ENCODE measurements around the gene CDPF1.
"Not testable (repeated sequence)": the region's sequence is repeated elsewhere in the genome, so short reads cannot be mapped to it uniquely, and the experiment has no call there.

The CDPF1 gene

DNA sequence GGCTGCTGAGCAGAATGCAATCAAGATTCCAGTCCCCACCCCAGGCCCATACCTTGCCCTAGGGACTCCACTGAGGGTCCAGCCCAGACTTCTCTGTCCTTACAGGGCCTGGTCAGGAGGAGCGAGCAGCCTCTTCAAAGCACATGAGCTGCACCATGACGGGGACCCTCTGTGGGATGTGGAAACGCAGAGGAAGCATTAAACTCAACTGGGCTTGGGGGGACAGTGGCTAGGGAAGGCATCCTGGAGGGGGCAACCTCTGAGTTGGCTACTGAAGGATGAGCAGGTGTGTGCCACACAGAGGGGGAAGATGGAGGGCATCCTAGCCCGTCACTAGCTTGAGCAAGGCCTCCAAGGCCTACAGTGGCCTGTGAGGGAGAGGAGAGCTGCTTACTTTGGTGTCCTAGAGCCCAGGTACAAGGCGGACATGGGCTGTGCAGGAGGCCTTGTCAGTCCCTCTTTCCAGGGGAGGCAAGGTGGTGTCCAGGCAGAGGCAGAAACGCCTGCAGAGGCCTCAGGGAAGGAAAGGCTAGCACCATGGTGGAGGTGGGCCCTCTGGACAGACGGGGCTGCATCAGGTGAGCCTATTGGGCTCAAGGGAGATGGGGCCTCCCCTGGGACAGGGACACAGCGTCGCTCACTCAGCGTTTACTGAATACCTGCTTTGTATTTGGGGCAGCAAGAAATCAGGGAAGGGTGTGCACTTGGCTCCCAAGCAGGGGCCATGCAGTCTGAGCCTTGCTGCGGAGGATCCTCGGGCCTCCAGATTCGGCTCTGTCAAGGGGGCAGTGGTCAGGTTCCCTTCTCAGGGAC lies 32.0 kb upstream of the CDPF1 start:
- DNase-seq: no peak

DNA sequence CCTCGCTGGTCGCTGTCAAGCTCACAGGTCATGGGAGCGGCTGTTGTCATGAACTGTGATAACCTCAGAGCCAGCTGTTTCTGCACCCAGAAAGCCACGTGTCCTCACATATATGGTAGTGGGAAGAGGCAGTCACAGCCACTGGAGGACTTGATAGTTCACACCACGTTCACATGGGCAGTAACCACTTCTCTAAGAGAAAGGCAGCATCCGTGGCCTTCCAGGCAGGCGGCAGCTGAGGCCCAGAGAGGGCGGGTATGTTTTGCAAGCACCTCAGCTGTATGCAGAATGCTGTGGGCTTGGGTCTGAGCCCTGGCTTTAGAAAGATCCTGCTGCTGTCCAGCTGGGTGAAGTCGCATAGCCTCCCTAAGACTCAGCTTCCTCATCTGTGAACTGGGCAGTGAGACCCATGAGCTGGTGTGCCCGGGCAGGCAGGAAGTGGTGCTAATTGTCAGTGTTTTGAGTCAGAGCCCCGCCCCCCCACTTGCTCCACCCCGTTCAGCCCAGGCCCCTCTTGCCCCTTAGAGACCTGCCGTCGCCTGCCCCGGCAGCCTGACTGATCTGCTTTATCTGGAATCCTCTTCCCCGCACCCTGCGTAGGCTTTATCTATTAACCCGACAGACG lies 31.0 kb upstream of the CDPF1 start:
- no peak for DNase-seq

DNA sequence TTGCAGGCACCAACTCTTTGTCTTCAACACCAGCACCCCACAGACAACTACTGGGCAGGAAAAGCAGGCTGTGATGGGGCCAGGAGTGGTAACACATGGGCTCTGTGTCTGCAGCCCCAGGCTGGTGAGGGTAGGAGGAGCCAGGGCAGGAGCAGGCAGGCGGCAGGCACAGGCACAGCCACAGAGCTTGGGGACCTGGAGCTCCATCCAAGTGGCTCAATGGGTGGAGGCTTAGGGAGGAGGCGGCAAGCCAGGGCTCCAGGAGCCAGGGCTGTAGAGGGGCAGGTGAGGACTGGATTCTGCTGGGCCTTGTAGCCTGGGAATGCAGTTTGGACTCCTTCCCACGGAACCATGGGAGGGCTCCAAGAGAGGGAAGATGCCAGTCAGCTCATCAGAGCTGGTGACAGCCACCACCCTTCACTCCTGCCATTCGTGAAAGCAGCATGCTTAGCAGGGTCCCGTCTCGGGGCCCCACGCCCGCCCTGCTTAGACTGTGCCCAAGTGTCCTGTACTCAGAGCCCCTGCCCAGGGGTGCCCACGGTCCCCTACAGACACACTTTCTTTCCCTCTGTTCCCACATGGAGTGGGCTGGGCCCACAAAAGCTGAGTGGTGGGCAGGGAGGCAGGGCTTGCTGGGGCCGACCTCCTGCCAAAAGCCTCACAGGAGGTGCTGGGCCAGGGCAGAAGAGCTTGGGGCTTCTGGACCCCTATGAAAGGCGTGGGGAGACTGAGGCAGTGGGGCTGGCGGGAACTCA lies 30.1 kb upstream of the CDPF1 start:
- DNase-seq: no peak

DNA sequence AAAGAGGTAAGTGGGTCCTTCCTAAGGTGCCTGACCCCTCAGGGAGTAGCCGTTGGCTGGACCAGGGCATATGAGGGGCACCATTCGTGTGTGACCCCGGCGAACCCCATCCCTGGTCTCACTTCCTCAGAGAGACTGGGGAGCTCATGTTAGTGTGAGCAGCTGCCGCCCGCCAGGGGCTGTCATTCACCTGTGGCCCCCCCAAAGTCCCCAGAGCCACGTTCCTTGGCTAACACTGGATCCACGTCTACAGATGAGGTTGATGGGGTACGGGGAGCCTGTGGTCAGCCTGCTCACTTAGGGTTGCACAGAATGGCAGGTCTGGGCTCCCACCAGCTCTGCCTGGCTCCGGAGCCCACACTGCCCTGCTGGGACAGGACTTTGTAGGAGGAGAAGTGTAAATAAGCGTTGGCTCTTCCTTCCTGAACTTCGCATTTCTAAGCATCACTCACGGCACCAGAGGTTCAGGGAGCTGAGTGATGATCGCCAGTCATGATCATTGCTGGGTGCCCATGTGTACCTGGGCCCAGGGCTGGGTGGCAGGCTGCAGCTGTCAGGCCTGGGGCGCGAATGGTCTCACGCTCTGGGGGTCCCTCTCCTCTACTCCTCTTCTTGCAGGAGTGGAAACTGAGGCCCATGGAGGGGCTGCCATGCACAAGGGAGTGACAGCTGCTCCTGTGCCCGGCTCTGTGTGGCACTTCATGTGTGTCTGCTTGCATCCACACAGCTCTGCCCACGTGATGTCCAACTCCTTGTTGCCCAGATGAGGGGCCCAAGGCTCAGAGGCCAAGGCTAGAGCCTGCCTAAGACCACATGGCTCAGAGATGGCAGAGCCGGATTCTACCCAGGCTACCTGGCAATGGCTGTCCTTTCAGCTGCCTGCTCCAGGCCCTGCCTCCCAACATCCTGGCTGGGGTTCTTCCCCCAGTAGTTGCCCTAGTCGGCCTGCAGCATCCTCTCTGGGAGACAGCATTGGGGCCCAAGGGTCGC lies 28.9 kb upstream of the CDPF1 start:
- DNase-seq: no peak

DNA sequence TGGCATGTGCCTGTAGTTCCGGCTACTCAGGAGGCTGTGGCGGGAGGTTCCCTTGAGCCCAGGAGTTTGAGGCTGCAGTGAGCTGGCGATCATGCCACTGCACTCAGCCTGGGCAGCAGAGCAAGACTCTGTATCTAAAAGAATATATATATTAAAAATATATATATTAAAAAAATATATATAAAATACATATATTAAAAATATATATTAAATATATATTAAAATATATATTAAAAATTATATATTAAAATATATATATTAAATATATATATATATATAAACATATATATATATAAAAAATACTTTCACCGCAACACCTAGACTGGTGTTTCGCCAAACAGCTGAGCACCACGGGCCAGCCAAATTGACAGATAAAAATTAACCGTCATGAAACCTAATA lies 26.5 kb upstream of the CDPF1 start:
- no peak for DNase-seq

DNA sequence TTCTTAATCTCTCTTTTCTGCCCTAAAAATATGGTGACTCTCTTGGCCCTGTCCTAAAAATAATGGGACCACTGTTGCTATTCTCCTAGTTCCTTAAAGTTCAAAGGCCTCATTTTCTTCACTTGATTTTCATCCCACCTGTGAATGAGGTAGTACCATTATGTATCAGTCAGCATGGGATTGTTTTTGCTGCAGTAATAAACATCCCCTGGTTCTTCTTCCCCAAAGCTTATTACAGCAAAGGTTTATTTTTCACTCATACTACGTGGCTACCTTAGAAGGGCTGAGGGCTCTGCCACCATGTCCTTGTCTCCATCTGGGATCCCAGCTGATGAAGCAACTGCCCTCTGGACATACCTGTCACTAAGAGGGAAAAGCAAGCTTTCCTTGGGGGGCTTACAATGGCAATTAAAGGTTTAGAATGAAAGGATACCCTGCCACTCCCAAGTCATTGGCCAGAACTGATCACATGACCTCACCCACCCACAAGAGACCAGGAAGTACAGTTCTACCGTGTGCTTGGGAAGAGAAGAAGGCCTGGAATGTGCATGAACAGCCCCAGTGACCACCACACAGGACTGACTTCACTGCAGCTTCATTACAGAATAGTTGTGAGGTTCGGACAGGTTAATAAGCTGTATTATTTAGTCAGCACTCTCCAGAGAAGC lies 25.5 kb upstream of the CDPF1 start:
- DNase-seq: no peak

DNA sequence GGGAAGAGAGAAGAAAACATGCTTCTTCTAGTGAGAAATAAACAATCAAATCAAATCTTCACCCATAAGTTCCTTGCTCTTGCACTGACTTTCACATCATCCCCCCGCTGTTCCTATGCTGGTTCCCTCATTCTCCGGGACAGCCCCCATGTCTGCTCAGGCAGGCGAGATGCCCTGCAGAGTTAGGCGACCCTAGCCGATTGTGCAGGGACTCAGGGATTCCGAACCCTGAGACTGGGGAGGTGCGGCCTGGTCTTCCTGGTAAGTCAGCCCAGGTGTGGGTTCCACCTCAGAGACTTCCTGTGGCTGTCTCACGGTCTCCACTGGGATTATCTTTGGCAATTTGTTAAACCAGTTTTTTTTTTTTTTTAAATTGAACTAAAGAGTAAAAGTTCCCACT lies 24.3 kb upstream of the CDPF1 start:
- no peak for DNase-seq

DNA sequence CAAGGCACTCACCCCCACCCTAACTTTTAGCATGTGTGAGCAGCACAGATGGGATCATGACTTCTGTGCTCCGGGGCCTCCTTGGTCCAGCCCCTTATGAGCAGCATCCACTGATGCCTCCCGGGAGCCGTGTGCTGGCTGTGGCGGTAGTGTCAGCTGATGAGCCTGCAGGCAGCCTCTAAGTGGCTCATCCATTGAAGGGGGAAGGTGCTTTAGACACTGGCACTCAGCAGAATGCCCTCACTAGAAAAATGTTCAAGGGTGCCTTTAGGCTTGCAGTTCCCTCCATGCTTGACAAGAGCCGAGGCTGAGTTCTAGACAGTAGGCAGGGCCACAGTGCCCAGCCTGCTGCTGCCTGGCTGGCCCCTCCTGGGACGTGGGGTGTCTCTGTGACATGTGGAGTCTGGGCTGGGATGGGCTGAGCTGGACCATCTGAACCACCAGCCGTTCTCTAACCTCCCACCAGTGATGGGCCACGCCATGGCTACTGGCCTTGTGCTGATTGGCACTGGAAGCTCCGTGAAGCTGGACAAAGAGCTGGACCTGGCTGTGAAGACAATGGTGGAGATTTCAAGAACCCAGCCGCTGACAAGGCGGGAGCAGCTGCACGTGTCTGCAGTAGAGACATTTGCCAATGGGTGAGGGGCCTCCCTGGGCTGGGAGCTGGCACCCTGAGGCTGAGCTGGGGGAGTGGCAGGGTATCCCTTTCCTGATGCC lies 23.5 kb upstream of the CDPF1 start:
- no peak for DNase-seq

DNA sequence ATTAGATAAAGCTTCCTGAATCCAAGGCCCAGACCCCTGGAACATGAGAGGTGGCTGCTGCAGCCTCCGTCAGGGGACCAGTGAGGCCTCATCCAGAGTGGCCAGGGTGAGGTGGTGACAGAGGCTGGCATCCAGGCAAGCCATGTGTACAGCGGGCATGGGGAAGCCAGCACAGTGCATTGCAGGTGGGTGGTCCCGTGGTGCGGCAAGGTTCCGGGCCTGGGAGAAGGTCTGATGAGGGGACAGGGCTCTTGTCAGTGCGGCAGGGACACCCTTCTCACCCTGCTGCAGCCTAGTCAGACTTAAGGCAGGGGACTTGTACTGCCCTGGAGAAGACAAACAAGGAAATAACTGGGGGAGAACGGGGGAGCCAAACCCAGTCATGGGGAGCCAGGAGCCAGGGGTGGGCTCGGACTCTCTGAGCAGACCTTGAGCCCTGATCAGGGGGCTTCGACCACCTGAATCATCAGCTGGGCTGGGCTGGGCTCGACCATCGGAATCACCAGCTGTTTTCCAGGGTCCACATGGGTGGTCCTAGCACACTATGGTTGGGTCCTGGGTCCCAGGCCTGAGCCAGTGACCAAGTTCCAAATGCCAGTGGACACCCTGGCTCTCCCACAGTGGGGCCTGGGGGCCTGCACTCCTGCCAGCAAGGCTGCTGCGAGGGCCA lies 22.8 kb upstream of the CDPF1 start:
- DNase-seq: no peak

DNA sequence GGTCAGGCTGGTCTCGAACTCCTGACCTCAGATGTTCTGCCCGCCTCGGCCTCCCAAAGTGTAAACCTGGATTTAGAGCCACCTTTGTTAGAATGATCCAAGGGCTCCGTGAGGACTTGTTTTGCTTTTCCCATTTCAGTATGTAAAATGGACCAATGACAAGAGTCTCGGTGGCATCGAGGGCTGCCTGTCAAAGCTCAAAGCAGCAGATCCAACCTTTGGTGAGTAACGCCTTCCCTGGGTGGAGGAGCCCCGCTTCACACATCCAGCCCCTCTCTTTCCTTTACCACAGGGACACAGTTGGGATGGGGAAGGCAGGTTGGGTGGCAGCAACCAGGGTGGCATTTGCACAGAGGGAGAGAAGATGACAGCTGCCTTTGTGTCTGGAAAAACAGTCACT lies 22.1 kb upstream of the CDPF1 start:
- DNase-seq: no peak

DNA sequence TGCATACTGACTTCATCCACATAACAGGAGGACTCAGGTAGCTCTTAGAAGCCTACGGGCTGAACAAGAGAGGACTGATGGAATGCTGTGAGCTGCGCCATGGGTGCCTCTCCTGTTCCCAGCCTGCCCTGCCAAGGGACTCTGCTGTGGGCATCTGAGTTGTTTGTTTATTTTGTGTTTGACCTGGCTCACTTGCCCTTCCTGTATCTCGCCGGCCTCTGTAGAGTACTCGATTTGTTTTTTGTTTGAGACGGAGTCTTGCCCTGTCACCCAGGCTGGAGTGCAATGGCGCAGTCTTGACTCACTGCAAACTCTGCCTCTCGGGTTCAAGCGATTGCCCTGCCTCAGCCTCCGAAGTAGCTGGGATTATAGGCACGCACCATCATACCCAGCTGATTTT lies 19.5 kb upstream of the CDPF1 start:
- no peak for DNase-seq

DNA sequence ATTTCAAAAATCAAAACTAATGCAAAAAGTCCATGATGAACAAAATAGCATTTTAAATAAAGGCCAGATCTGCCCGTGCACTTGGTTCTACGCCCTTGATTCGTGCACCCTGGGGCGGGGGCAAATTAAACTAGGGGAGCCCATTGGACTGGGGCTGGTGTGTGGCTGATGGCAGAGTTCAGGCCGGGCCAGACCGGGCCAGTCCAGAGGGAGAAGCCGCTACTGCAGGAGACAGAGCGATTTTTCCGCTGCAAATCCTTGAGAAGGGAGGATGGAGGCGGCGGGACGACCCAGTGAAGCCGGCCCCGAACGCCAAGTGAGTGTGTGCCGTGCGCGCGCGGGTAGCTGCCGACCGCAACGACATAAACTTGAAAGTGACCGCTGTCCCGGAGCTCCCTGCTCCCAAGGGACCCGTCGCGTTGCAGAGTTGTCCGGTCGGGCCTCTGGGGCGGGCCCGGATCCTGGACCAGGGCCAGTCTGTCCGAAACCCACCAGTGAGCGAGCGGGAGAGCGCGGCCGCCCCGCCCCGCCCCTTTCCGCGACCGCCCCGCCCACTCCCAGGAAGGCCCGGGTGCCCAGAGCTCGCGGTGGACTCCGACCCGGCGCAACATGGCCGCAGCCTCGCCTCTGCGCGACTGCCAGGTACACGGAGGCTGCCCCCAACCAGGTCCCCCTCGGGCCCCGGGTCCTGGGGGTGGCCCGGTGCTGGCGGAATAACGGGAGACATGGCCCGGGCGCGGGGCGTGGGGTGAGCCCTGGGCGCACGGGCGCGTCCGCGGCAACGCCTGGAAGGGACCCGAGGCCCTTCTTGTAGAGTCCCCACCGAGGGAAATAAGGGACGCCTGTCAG lies 17.6 kb upstream of the CDPF1 start, which contains the start of gene TTC38:
Gene TTC38 (plus strand): TSS at position 578 of the 849 bp plus-strand sequence. CDS start 32 bp downstream, at position 610.
- peak; percentile 36 for DNase-seq

DNA sequence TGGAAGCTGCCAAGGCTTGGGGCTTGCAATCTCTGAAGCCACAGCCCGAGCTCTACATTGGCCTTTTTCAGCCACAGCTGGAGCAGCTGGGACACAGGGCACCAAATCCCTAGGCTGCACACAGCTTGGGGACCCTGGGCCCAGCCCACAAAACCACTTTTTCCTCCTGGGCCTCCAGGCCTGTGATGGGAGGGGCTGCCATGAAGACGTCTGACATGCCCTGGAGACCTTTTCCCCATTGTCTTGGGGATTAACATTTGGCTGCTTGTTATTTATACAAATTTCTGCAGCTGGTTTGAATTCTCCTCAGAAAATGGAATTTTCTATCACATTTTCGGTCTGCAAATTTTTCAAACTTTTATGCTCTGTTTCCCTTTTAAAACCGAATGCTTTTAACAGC lies 15.5 kb upstream of the CDPF1 start:
- DNase-seq: not testable (repeated sequence)

DNA sequence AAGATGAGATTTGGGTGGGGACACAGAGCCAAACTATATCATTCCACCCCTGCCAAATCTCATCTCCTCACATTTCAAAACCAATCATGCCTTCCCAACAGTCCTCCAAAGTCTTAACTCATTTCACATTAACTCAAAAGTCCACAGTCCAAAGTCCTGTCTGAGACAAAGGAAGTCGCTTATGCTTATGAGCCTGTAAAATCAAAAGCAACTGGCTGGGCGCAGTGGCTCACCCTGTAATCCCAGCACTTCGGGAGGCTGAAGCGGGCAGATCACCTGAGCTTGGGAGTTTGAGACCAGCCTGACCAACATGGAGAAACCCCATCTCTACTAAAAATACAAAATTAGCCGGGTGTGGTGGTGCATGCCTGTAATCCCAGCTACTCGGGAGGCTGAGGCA lies 14.4 kb upstream of the CDPF1 start:
- DNase-seq: not testable (repeated sequence)

DNA sequence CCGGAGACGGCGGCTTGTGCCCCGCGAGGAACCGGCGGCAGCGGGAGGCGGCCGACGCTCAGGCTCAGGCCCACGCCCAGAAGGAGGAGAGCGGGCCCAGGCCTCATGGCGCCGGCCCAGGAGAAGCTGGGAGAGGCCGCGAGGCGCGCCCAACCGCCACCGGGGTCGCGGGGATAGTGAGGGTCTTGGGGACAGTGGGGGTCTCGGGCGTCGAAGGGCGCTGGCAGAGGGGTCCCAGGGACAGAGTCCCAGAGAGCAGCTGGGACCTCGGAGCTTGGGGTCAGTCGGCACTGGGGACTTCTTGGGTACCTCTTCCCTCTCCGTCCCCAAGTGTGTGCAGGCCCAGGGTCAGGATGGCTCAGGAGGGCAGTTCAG lies 13.1 kb upstream of the CDPF1 start, which contains the start of gene PKDREJ:
Gene PKDREJ (minus strand): TSS at position 128 of the 375 bp plus-strand sequence. CDS start 21 bp downstream, at position 107.
- no peak for DNase-seq

DNA sequence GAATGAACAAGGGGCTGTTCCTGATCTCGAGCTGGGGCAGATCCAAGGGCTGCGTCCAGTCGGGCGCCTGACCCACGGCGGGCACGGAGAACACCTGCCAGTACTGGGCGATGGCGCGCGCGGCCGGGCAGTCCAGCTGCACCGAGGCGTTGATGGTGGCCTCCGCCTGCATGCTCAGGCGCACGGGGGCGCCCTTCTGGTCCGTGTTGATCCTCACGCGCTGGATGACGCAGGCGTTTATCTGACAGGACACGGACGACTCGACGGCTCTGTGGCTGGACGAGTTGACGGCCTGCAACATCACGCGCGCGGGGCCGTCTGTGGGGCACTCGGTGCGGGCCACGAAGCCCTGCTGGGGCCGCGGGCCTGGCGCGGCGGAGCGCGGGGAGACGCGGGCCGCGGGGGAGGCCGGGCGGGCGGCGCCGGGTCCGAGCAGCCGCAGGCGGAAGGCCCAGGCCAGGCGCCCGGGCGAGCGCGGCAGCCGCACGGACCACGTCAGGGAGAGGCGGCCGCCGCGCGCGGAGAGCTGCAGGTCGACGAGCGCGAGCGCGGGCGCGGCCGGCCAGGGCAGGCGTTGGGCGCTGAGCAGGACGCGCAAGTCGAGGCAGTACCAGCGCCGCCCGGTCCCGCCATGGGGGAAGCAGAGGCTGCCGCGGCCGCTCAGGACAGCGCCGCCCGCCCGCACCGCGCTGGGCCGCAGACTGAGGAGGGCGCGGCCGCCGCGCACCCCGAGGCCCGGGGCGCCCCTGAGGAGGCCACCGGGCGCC lies 12.5 kb upstream of the CDPF1 start:
- DNase-seq: no peak

DNA sequence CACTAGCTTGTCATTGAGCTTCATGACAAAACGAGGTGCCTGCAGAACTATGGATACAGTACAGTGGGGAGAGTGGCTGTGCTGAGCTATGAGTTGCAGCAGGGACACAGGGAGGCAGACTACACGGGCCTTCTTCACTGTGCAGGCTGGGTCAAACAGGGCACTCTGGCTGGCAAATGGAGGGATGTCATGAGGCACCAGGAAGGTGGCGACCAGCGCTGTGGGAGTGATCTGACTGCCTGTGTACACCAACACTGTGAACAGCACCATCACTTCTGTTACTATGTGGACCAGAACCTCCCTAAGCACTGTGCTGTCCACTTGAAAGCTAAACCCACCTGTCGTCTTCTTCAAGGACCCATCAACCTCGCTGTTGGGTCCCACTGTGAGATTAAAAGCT lies 9.9 kb upstream of the CDPF1 start:
- DNase-seq: no peak

DNA sequence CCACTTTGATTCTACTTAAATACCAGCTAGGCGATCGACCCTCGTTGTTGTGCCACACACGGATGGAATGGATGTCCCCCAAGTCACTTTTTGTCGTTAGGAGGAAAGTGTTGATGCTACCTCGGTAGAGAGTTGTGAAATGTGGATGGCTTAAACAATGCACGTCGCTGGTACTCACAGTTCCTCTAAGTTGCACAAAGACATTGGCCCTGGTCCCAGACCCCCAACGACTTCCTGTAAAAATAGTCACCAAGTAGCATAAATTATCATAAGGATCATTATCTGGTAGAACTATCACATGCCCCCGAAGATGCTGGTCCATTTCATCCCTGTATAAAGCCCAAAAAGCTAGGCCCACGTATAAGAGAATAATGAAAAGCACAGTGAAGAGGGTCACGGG lies 9.3 kb upstream of the CDPF1 start:
- no peak for DNase-seq

Data from NCI-H345 (cell line).